Mesothelial cell of epicardium (in vitro differentiated cells): Measurements from ENCODE around the gene ADD1. TPM values are rescaled to one million over a fixed set of nuclear protein-coding genes. Genes with fewer than 3 reads are reported as not detected.
A peak's percentile ranks its signal among the peaks of the same experiment; 100 is the strongest.
"Not testable (repeated sequence)": the region's sequence is repeated elsewhere in the genome, so short reads cannot be mapped to it uniquely, and the experiment has no call there.

Experiments
- DNase-seq, 2 experiments: peaks; one replicate each; pipeline ENCODE4 v3.0.0; 2021; ENCODE audit warnings: low spot score in 2 of 2; ENCODE audit not compliant: unreplicated experiment in 2 of 2
- H3K27ac Mint-ChIP-seq: 2 replicates; pipeline ENCODE4 v1.8.0; 2021; ENCODE audit warnings: mixed read lengths
- H3K27me3 Mint-ChIP-seq: 2 replicates; pipeline ENCODE4 v1.8.0; 2021; ENCODE audit warnings: low read depth, mixed read lengths
- H3K36me3 Mint-ChIP-seq: 2 replicates; pipeline ENCODE4 v1.8.0; 2021; ENCODE audit warnings: mixed read lengths
- H3K4me1 Mint-ChIP-seq: 2 replicates; pipeline ENCODE4 v1.8.0; 2021; ENCODE audit warnings: mixed read lengths
- H3K4me3 Mint-ChIP-seq: 2 replicates; pipeline ENCODE4 v1.8.0; 2021; ENCODE audit warnings: mild to moderate bottlenecking, moderate library complexity, mixed read lengths
- H3K9me3 Mint-ChIP-seq: 2 replicates; pipeline ENCODE4 v1.8.0; 2021; ENCODE audit warnings: mixed read lengths
- CTCF ChIP-seq: fragments of 200-600 bp; sonication (generic); IDR thresholded peaks from one replicate; pipeline ENCODE4 v1.5.0; 2021; ENCODE audit warnings: antibody characterized with exemption; ENCODE audit not compliant: unreplicated experiment
- total RNA-seq: library from RNA; stranded (reverse); gene quantifications from 3 replicates; pipeline ENCODE4 v1.2.1, GENCODE V29; 2021

ADD1 gene
- total RNA-seq, 1 donor from 2014 or later: 297 TPM

- peaks cover 29% of the 10 kb centered on the region for H3K4me1 Mint-ChIP-seq
- no peak for TF ChIP-seq CTCF
- peaks cover 8% of the 10 kb centered on the region for H3K36me3 Mint-ChIP-seq
- peak in 1 of 2 experiments; percentile 18 for DNase-seq
- no peaks in the 10 kb centered on the region for H3K27me3 Mint-ChIP-seq
- peak overlapping the region; percentile 78 for H3K4me3 Mint-ChIP-seq
- H3K27ac Mint-ChIP-seq: peak overlapping the region; percentile 70
- no peaks in the 10 kb centered on the region for H3K9me3 Mint-ChIP-seq
Observed at GRCh38 chr4:2937146-2937857, 93.7 kb downstream of the ADD1 start.

- peaks cover 12% of the 10 kb centered on the region for H3K36me3 Mint-ChIP-seq
Observed at GRCh38 chr4:2937986-2938385, 94.3 kb downstream of the ADD1 start.

GRCh38 chr4:2938411-2938810, 94.8 kb downstream of the ADD1 start:
- not testable (repeated sequence) for H3K27me3 Mint-ChIP-seq, H3K27ac Mint-ChIP-seq

More at GRCh38 chr4:2937986-2938385, 94.3 kb downstream of the ADD1 start:
- DNase-seq: no peak
- peak overlapping the region; percentile 70 for H3K27ac Mint-ChIP-seq
- H3K4me3 Mint-ChIP-seq: no peak overlapping the region
- H3K27me3 Mint-ChIP-seq: no peaks in the 10 kb centered on the region
- no peak for TF ChIP-seq CTCF
- peaks cover 27% of the 10 kb centered on the region for H3K4me1 Mint-ChIP-seq
- no peaks in the 10 kb centered on the region for H3K9me3 Mint-ChIP-seq

GRCh38 chr4:2938906-2939305, 95.3 kb downstream of the ADD1 start:
- Mint-ChIP-seq H3K9me3 (no peaks in the 10 kb centered on the region), H3K4me3 (no peak overlapping the region), H3K4me1 (peaks cover 22% of the 10 kb centered on the region), H3K36me3 (peaks cover 16% of the 10 kb centered on the region), H3K27ac (no peak overlapping the region), H3K27me3 (no peaks in the 10 kb centered on the region)
- no peak for TF ChIP-seq CTCF
- DNase-seq: no peak

More at GRCh38 chr4:2938411-2938810, 94.8 kb downstream of the ADD1 start:
- DNase-seq, H3K9me3 Mint-ChIP-seq, H3K4me3 Mint-ChIP-seq: not testable (repeated sequence)
- peaks cover 14% of the 10 kb centered on the region for H3K36me3 Mint-ChIP-seq
- H3K4me1 Mint-ChIP-seq: peaks cover 23% of the 10 kb centered on the region

- Mint-ChIP-seq H3K4me3 (no peak overlapping the region), H3K27ac (no peak overlapping the region), H3K27me3 (no peaks in the 10 kb centered on the region), H3K9me3 (no peaks in the 10 kb centered on the region), H3K36me3 (peaks cover 19% of the 10 kb centered on the region), H3K4me1 (peaks cover 22% of the 10 kb centered on the region)
- no peak for TF ChIP-seq CTCF
- no peak for DNase-seq
Observed at GRCh38 chr4:2939383-2940243, 96.0 kb downstream of the ADD1 start.
